Raji (cell line): ENCODE measurements around the gene BMX.

Experiments
- POLR2A ChIP-seq: IDR thresholded peaks from 2 replicates; pipeline ENCODE4 v1.6.1; 2011; ENCODE audit warnings: low read depth, low read length, control low read depth; ENCODE audit not compliant: insufficient read depth

The BMX gene

GRCh38 chrX:15549189-15550012 lies 48.8 kb downstream of the BMX start:
- TF ChIP-seq POLR2A = no peak

GRCh38 chrX:15559227-15559626 lies 58.6 kb downstream of the BMX start:
- TF ChIP-seq POLR2A = no peak

GRCh38 chrX:15560924-15561323 lies 60.3 kb downstream of the BMX start:
- TF ChIP-seq POLR2A = no peak

- no peak for TF ChIP-seq POLR2A
Observed at GRCh38 chrX:15563056-15563455, 62.4 kb downstream of the BMX start.

GRCh38 chrX:15564981-15565579 lies 64.5 kb downstream of the BMX start:
- no peak for TF ChIP-seq POLR2A

- TF ChIP-seq POLR2A = no peak
Observed at GRCh38 chrX:15566244-15566643, 65.6 kb downstream of the BMX start.

- TF ChIP-seq POLR2A = no peak
Observed at GRCh38 chrX:15567267-15567666, 66.7 kb downstream of the BMX start.

- no peak for TF ChIP-seq POLR2A
Observed at GRCh38 chrX:15567886-15568616, 67.4 kb downstream of the BMX start.

GRCh38 chrX:15570145-15570544 lies 69.5 kb downstream of the BMX start:
- no peak for TF ChIP-seq POLR2A

- TF ChIP-seq POLR2A = no peak
Observed at GRCh38 chrX:15574017-15574416, 73.4 kb downstream of the BMX start.

- no peak for TF ChIP-seq POLR2A
Observed at GRCh38 chrX:15576019-15576418, 75.4 kb downstream of the BMX start.

GRCh38 chrX:15579778-15580747 lies 79.5 kb downstream of the BMX start:
- TF ChIP-seq POLR2A = no peak

- no peak for TF ChIP-seq POLR2A
Observed at GRCh38 chrX:15594371-15594770, 93.8 kb downstream of the BMX start.

GRCh38 chrX:15598026-15598425 lies 97.4 kb downstream of the BMX start:
- no peak for TF ChIP-seq POLR2A

- TF ChIP-seq POLR2A = no peak
Observed at GRCh38 chrX:15599461-15599860, 98.9 kb downstream of the BMX start.

GRCh38 chrX:15600049-15600448 lies 99.4 kb downstream of the BMX start:
- TF ChIP-seq POLR2A = no peak

- TF ChIP-seq POLR2A = no peak
Observed at GRCh38 chrX:15600745-15601144, 100.1 kb downstream of the BMX start, which contains the start of gene ACE2. TSS of gene ACE2 (minus strand) at chrX:15600960. CDS start at chrX:15600911, 49 bp downstream.
